GM21515 (cell line): ENCODE measurements around the gene THRB.
"Not testable (repeated sequence)": the region's sequence is repeated elsewhere in the genome, so short reads cannot be mapped to it uniquely, and the experiment has no call there.

Experiments
- ATAC-seq: cut with Tn5 transposase; IDR thresholded peaks from one replicate; pipeline ENCODE4 v1.9.1; 2021; ENCODE audit not compliant: unreplicated experiment

The THRB gene

GRCh38 chr3:24407980-24408680 is 86.5 kb downstream of the THRB start:
- ATAC-seq, result no peak

- no peak for ATAC-seq
Observed at GRCh38 chr3:24406900-24407299, 87.8 kb downstream of the THRB start.

- ATAC-seq, result no peak
Observed at GRCh38 chr3:24405057-24405456, 89.6 kb downstream of the THRB start.

- ATAC-seq, result no peak
Observed at GRCh38 chr3:24401811-24402185, 92.9 kb downstream of the THRB start.

GRCh38 chr3:24401090-24401810 is 93.4 kb downstream of the THRB start:
- ATAC-seq, result no peak

- ATAC-seq, result no peak
Observed at GRCh38 chr3:24400450-24400849, 94.2 kb downstream of the THRB start.

- no peak for ATAC-seq
Observed at GRCh38 chr3:24400015-24400414, 94.6 kb downstream of the THRB start.

GRCh38 chr3:24399614-24400013 is 95.0 kb downstream of the THRB start:
- ATAC-seq, result no peak

- ATAC-seq, result not testable (repeated sequence)
Observed at GRCh38 chr3:24398712-24399111, 95.9 kb downstream of the THRB start.

GRCh38 chr3:24396338-24396737 is 98.3 kb downstream of the THRB start:
- ATAC-seq, result no peak

- ATAC-seq, result no peak
Observed at GRCh38 chr3:24394754-24395153, 99.9 kb downstream of the THRB start.

GRCh38 chr3:24393316-24393715 is 101.3 kb downstream of the THRB start:
- no peak for ATAC-seq

- ATAC-seq, result no peak
Observed at GRCh38 chr3:24390169-24391130, 104.2 kb downstream of the THRB start.

GRCh38 chr3:24389108-24390090 is 105.3 kb downstream of the THRB start:
- no peak for ATAC-seq

- ATAC-seq, result no peak
Observed at GRCh38 chr3:24388611-24389010, 106.0 kb downstream of the THRB start.

- no peak for ATAC-seq
Observed at GRCh38 chr3:24388159-24388558, 106.5 kb downstream of the THRB start.

- ATAC-seq, result no peak
Observed at GRCh38 chr3:24387493-24387892, 107.2 kb downstream of the THRB start.

GRCh38 chr3:24387000-24387399 is 107.7 kb downstream of the THRB start:
- ATAC-seq, result no peak

GRCh38 chr3:24386458-24386857 is 108.2 kb downstream of the THRB start:
- no peak for ATAC-seq

GRCh38 chr3:24385012-24385615 is 109.5 kb downstream of the THRB start:
- ATAC-seq, result no peak
